ENCODE results near the gene CLIC1.

Gene CLIC1

GRCh38 chr6:31775633-31776484 is 39.5 kb upstream of the CLIC1 start:
- Histone ChIP-seq H3K27ac (peak overlapping the region; percentile 79), H2AFZ (ENCODE audit: low read depth) (no peak overlapping the region), H3K4me3 (IDR thresholded peaks at IDR 0.05; ENCODE audit: insufficient read depth, low read depth, low read length) (no peak overlapping the region), H3K4me1 (ENCODE audit: low read depth, poor library complexity, severe bottlenecking) (peaks cover 44% of the 10 kb centered on the region), H3K9ac (peak overlapping the region; percentile 58), H3K27me3 (ENCODE audit: insufficient read depth, low read depth) (no peaks in the 10 kb centered on the region), H3K4me2 (peak overlapping the region; percentile 89), H3K36me3 (ENCODE audit: insufficient read depth) (no peaks in the 10 kb centered on the region), H3K79me2 (ENCODE audit: insufficient read depth, low read depth) (no peaks in the 10 kb centered on the region), H4K20me1 (ENCODE audit: insufficient read depth) (no peaks in the 10 kb centered on the region)
- no peak for TF ChIP-seq CTCF (conservative IDR thresholded peaks at IDR 0.05; ENCODE audit: low read depth, low read length)

GRCh38 chr6:31775184-31775583 is 38.9 kb upstream of the CLIC1 start:
- H3K4me1 ChIP-seq (ENCODE audit: low read depth, poor library complexity, severe bottlenecking), result peaks cover 47% of the 10 kb centered on the region
- H4K20me1 ChIP-seq (ENCODE audit: insufficient read depth), result no peaks in the 10 kb centered on the region
- no peak overlapping the region for H3K4me2 ChIP-seq

GRCh38 chr6:31771992-31772358 is 35.6 kb upstream of the CLIC1 start:
- H3K4me2 ChIP-seq, result no peak overlapping the region
- H3K79me2 ChIP-seq (ENCODE audit: insufficient read depth, low read depth), result no peaks in the 10 kb centered on the region
- peaks cover 27% of the 10 kb centered on the region for H3K4me1 ChIP-seq (ENCODE audit: low read depth, poor library complexity, severe bottlenecking)
- H3K27ac ChIP-seq, result no peak overlapping the region
- no peaks in the 10 kb centered on the region for H4K20me1 ChIP-seq (ENCODE audit: insufficient read depth)
- no peak overlapping the region for H3K4me3 ChIP-seq (IDR thresholded peaks at IDR 0.05; ENCODE audit: insufficient read depth, low read depth, low read length)
- H3K27me3 ChIP-seq (ENCODE audit: insufficient read depth, low read depth), result no peaks in the 10 kb centered on the region
- H3K36me3 ChIP-seq (ENCODE audit: insufficient read depth), result no peaks in the 10 kb centered on the region
- no peak overlapping the region for H3K9ac ChIP-seq
- H2AFZ ChIP-seq (ENCODE audit: low read depth), result no peak overlapping the region
- TF ChIP-seq CTCF (conservative IDR thresholded peaks at IDR 0.05; ENCODE audit: low read depth, low read length), result no peak

More at GRCh38 chr6:31775184-31775583, 38.9 kb upstream of the CLIC1 start:
- H3K9ac ChIP-seq, result no peak overlapping the region
- no peaks in the 10 kb centered on the region for H3K36me3 ChIP-seq (ENCODE audit: insufficient read depth)
- no peaks in the 10 kb centered on the region for H3K79me2 ChIP-seq (ENCODE audit: insufficient read depth, low read depth)
- no peak overlapping the region for H3K27ac ChIP-seq
- H3K4me3 ChIP-seq (IDR thresholded peaks at IDR 0.05; ENCODE audit: insufficient read depth, low read depth, low read length), result no peak overlapping the region
- no peak overlapping the region for H2AFZ ChIP-seq (ENCODE audit: low read depth)
- TF ChIP-seq CTCF (conservative IDR thresholded peaks at IDR 0.05; ENCODE audit: low read depth, low read length), result no peak
- no peaks in the 10 kb centered on the region for H3K27me3 ChIP-seq (ENCODE audit: insufficient read depth, low read depth)

GRCh38 chr6:31770860-31771259 is 34.5 kb upstream of the CLIC1 start:
- H3K36me3 ChIP-seq (ENCODE audit: insufficient read depth), result no peaks in the 10 kb centered on the region
- TF ChIP-seq CTCF (conservative IDR thresholded peaks at IDR 0.05; ENCODE audit: low read depth, low read length), result no peak
- H3K4me3 ChIP-seq (IDR thresholded peaks at IDR 0.05; ENCODE audit: insufficient read depth, low read depth, low read length), result no peak overlapping the region
- H3K4me2 ChIP-seq, result no peak overlapping the region
- no peaks in the 10 kb centered on the region for H4K20me1 ChIP-seq (ENCODE audit: insufficient read depth)
- H3K27ac ChIP-seq, result no peak overlapping the region
- no peak overlapping the region for H3K9ac ChIP-seq
- H3K4me1 ChIP-seq (ENCODE audit: low read depth, poor library complexity, severe bottlenecking), result peaks cover 15% of the 10 kb centered on the region
- H3K79me2 ChIP-seq (ENCODE audit: insufficient read depth, low read depth), result no peaks in the 10 kb centered on the region
- H2AFZ ChIP-seq (ENCODE audit: low read depth), result no peak overlapping the region
- H3K27me3 ChIP-seq (ENCODE audit: insufficient read depth, low read depth), result no peaks in the 10 kb centered on the region
